Femur (tissue), 1 donor: ENCODE data around the gene ARPC1B.
"Not testable (repeated sequence)": the region's sequence is repeated elsewhere in the genome, so short reads cannot be mapped to it uniquely, and the experiment has no call there.

ENCODE experiments used
- DNase-seq: peaks from one replicate; pipeline ENCODE4 v3.0.0-alpha.2; 2017

Gene ARPC1B

GRCh38 chr7:99410635-99411034 lies 36.1 kb downstream of the ARPC1B start:
- DNase-seq: no peak

GRCh38 chr7:99415513-99416127 lies 41.1 kb downstream of the ARPC1B start:
- peak; percentile 52 for DNase-seq

- DNase-seq: no peak
Observed at GRCh38 chr7:99418260-99418659, 43.7 kb downstream of the ARPC1B start.

GRCh38 chr7:99419323-99420021 lies 44.9 kb downstream of the ARPC1B start:
- no peak for DNase-seq

GRCh38 chr7:99420213-99420612 lies 45.7 kb downstream of the ARPC1B start:
- no peak for DNase-seq

GRCh38 chr7:99420986-99421385 lies 46.5 kb downstream of the ARPC1B start:
- DNase-seq: no peak

- no peak for DNase-seq
Observed at GRCh38 chr7:99422186-99422585, 47.7 kb downstream of the ARPC1B start.

- no peak for DNase-seq
Observed at GRCh38 chr7:99422625-99423024, 48.1 kb downstream of the ARPC1B start.

GRCh38 chr7:99424932-99425730 lies 50.6 kb downstream of the ARPC1B start:
- no peak for DNase-seq

- DNase-seq: no peak
Observed at GRCh38 chr7:99428972-99429566, 54.5 kb downstream of the ARPC1B start.

GRCh38 chr7:99429756-99430155 lies 55.2 kb downstream of the ARPC1B start:
- DNase-seq: no peak

GRCh38 chr7:99431756-99432540 lies 57.4 kb downstream of the ARPC1B start:
- DNase-seq: not testable (repeated sequence)

GRCh38 chr7:99433158-99433557 lies 58.6 kb downstream of the ARPC1B start:
- no peak for DNase-seq

GRCh38 chr7:99437946-99438572 lies 63.5 kb downstream of the ARPC1B start:
- DNase-seq: no peak

- peak; percentile 98 for DNase-seq
Observed at GRCh38 chr7:99438573-99439480, 64.3 kb downstream of the ARPC1B start, which contains the start of the genes CPSF4 and PTCD1. CPSF4 (plus strand) TSS chr7:99438943; CDS start chr7:99439083, 140 bp downstream. PTCD1 (minus strand) TSS chr7:99438798; CDS start chr7:99435242, 3,556 bp downstream.

- DNase-seq: no peak
Observed at GRCh38 chr7:99440195-99440594, 65.7 kb downstream of the ARPC1B start.
